HepG2 (cell line): ENCODE results near the gene VDAC1. TPM values are rescaled to one million over a fixed set of nuclear protein-coding genes. Genes with fewer than 3 reads are reported as not detected.

Experiments used
- CSRNP1 ChIP-seq: sonication (generic); formaldehyde crosslinking; IDR thresholded peaks from 2 replicates; pipeline ENCODE4 v1.8.1; 2023; ENCODE audit warnings: mild to moderate bottlenecking, missing genetic modification reagents
- ESRRA ChIP-seq: sonication (generic); formaldehyde crosslinking; IDR thresholded peaks from 2 replicates; pipeline ENCODE4 v1.5.1; 2020; ENCODE audit warnings: mild to moderate bottlenecking, low read depth, missing genetic modification reagents
- GATAD2A ChIP-seq: IDR thresholded peaks from 2 replicates; pipeline ENCODE4 v1.6.1; 2016
- LCORL ChIP-seq, 2 experiments: fragments of 450-650 bp in 1 of 2; sonication (generic) in 1 of 2; formaldehyde crosslinking in 1 of 2; IDR thresholded peaks; 2 replicates each; pipeline versions ENCODE4 v1.5.0 to v1.6.1; 2017 to 2020; ENCODE audit warnings: antibody characterized with exemption in 1 of 2, missing genetic modification reagents in 1 of 2
- MATR3 ChIP-seq: sonication (generic); formaldehyde crosslinking; IDR thresholded peaks from 2 replicates; pipeline ENCODE4 v1.4.0; 2020; ENCODE audit warnings: missing genetic modification reagents
- MED8 ChIP-seq: sonication (generic); formaldehyde crosslinking; IDR thresholded peaks from 2 replicates; pipeline ENCODE4 v1.8.1; 2023; ENCODE audit warnings: mild to moderate bottlenecking, missing genetic modification reagents; ENCODE audit not compliant: insufficient replicate concordance
- NFIC ChIP-seq: IDR thresholded peaks from 2 replicates; pipeline ENCODE4 v1.6.1; 2012; ENCODE audit warnings: mild to moderate bottlenecking, low read length, inconsistent platforms
- RBM22 ChIP-seq: fragments of 200-400 bp; formaldehyde crosslinking; optimal IDR thresholded peaks from 2 replicates; pipeline ENCODE3; 2017; ENCODE audit warnings: mild to moderate bottlenecking, low read length, moderate library complexity
- RXRA ChIP-seq: sonication (generic); formaldehyde crosslinking; IDR thresholded peaks from 2 replicates; pipeline ENCODE4 v1.5.1; 2020; ENCODE audit warnings: missing genetic modification reagents
- SMC3 ChIP-seq: IDR thresholded peaks from 2 replicates; pipeline ENCODE4 v1.6.1; 2011; ENCODE audit warnings: low read length, improper control_type of control experiment
- TEF ChIP-seq: sonication (generic); formaldehyde crosslinking; IDR thresholded peaks from 2 replicates; pipeline ENCODE4 v1.5.0; 2020; ENCODE audit warnings: missing genetic modification reagents
- THAP8 ChIP-seq: sonication (generic); formaldehyde crosslinking; IDR thresholded peaks from 2 replicates; pipeline ENCODE4 v1.5.1; 2020; ENCODE audit warnings: missing genetic modification reagents, mild to moderate bottlenecking, borderline replicate concordance
- THRA ChIP-seq: sonication (generic); formaldehyde crosslinking; IDR thresholded peaks from 2 replicates; pipeline ENCODE4 v1.4.0; 2020; ENCODE audit warnings: missing genetic modification reagents, borderline replicate concordance
- ZBTB49 ChIP-seq: sonication (generic); formaldehyde crosslinking; IDR thresholded peaks from 2 replicates; pipeline ENCODE4 v1.4.0; 2020; ENCODE audit warnings: missing genetic modification reagents, borderline replicate concordance
- ZNF670 ChIP-seq: sonication (generic); formaldehyde crosslinking; IDR thresholded peaks from 2 replicates; pipeline ENCODE4 v1.8.0; 2022; ENCODE audit warnings: mild to moderate bottlenecking, missing genetic modification reagents, borderline replicate concordance
- ZNF687 ChIP-seq: sonication (generic); formaldehyde crosslinking; IDR thresholded peaks from 2 replicates; pipeline ENCODE4 v1.5.1; 2020; ENCODE audit warnings: mild to moderate bottlenecking, missing genetic modification reagents, moderate library complexity
- ZNF724P ChIP-seq: sonication (generic); formaldehyde crosslinking; IDR thresholded peaks from 2 replicates; pipeline ENCODE4 v1.8.0; 2022; ENCODE audit warnings: missing genetic modification reagents, borderline replicate concordance
- polyA plus RNA-seq, 8 experiments: library from polyadenylated mRNA; depleted of rRNA in 3 of 8; stranded (reverse) in 7 of 8; unstranded in 1 of 8; fragments of >200 nt; fragmentation: Illumina TruSeq in 4 of 8; extraction: Trizol in 4 of 8; gene quantifications; 2 replicates each; pipeline versions ENCODE4 v1.2.1 to v1.2.3, GENCODE V29; 2011 to 2016; ENCODE audit warnings: low read depth in 4 of 8, missing spikeins in 1 of 8, mixed read lengths in 1 of 8; ENCODE audit not compliant: insufficient read depth in 1 of 8
- total RNA-seq, 5 experiments: library from RNA; depleted of rRNA; stranded (reverse); fragments of >200 nt; fragmentation: Illumina TruSeq; extraction: Trizol; gene quantifications; 2 replicates each; pipeline ENCODE4 v1.2.3, GENCODE V29; 2016; ENCODE audit warnings: low read depth in 1 of 5

VDAC1 gene
- total and polyA plus RNA-seq, 2 of the 13 experiments (the other 11 are each of a cell fraction or from before 2014, with no cell fraction given) = 112 to 380 TPM

GRCh38 chr5:133995883-133996563, 8.8 kb downstream of the VDAC1 start (continued):
- TF ChIP-seq ZBTB49 (CRISPR knock-in tag) = no peak
- no peak for TF ChIP-seq LCORL (IDR thresholded peaks at IDR 0.05)
- TF ChIP-seq LCORL (CRISPR knock-in tag; IDR thresholded peaks at IDR 0.05) = 0 out of 2 replicates have a peak, but pooled peaks have one; percentile 26
- TF ChIP-seq THAP8 (CRISPR knock-in tag) = no peak
- no peak for TF ChIP-seq ZNF724P (CRISPR knock-in tag)
- TF ChIP-seq TEF (CRISPR knock-in tag) = peak; percentile 66; the same call in 1 of the 2 replicates
- TF ChIP-seq SMC3 = 0 out of 2 replicates have a peak, but pooled peaks have one; percentile 5
- peak; percentile 46; the same call in 1 of the 2 replicates for TF ChIP-seq THRA (CRISPR knock-in tag)
- TF ChIP-seq ZNF670 = no peak
- TF ChIP-seq CSRNP1 = 0 out of 2 replicates have a peak, but pooled peaks have one; percentile 22
- no peak for TF ChIP-seq NFIC
- TF ChIP-seq GATAD2A (CRISPR knock-in tag) = peak; percentile 40; the same call in 1 of the 2 replicates
- peak; percentile 7; the same call in 1 of the 2 replicates for TF ChIP-seq RXRA
- peak; percentile 64 for TF ChIP-seq ZNF687 (CRISPR knock-in tag)
- TF ChIP-seq MATR3 (CRISPR knock-in tag) = no peak
- TF ChIP-seq ESRRA (CRISPR knock-in tag) = no peak
- peak; percentile 72 for TF ChIP-seq RBM22
- no peak for TF ChIP-seq MED8 (CRISPR knock-in tag)
